Astrocyte (in vitro differentiated cells and primary cell): ENCODE results near the gene CMIP. TPM values are rescaled to one million over a fixed set of nuclear protein-coding genes. Genes with fewer than 3 reads are reported as not detected.

Source experiments
- DNase-seq: peaks from one replicate; pipeline ENCODE4 v3.0.0-alpha.2; 2010; ENCODE audit warnings: low read depth
- FAIRE-seq: peaks from 2 replicates; lab custom pipeline; 2011; peaks lifted over from hg19 to GRCh38; lab: Jason Lieb, UNC
- H2AFZ ChIP-seq: 2 replicates; pipeline ENCODE4 v1.6.0; 2012; ENCODE audit warnings: low read depth, low read length, inconsistent platforms
- H3K27ac ChIP-seq: 2 replicates; pipeline ENCODE4 v1.5.1; 2011; ENCODE audit warnings: low read depth, low read length, inconsistent platforms
- H3K27me3 ChIP-seq: 2 replicates; pipeline ENCODE4 v1.6.0; 2011; ENCODE audit warnings: low read length, inconsistent platforms; ENCODE audit not compliant: insufficient read depth
- H3K36me3 ChIP-seq: 2 replicates; pipeline ENCODE4 v1.5.1; 2011; ENCODE audit warnings: low read length, inconsistent platforms; ENCODE audit not compliant: insufficient read depth
- H3K4me1 ChIP-seq: 2 replicates; pipeline ENCODE4 v1.5.1; 2011; ENCODE audit warnings: low read length, inconsistent platforms; ENCODE audit not compliant: insufficient read depth
- H3K4me2 ChIP-seq: 2 replicates; pipeline ENCODE4 v1.6.0; 2012; ENCODE audit warnings: low read length, inconsistent platforms
- H3K4me3 ChIP-seq: 2 replicates; pipeline ENCODE4 v1.5.1; 2011; ENCODE audit warnings: low read depth, mild to moderate bottlenecking, low read length, inconsistent platforms; ENCODE audit not compliant: insufficient read depth
- H3K79me2 ChIP-seq: 2 replicates; pipeline ENCODE4 v1.6.0; 2012; ENCODE audit warnings: mild to moderate bottlenecking, low read length, inconsistent platforms; ENCODE audit not compliant: insufficient read depth
- H3K9ac ChIP-seq: 2 replicates; pipeline ENCODE4 v1.6.0; 2012; ENCODE audit warnings: mild to moderate bottlenecking, low read length, inconsistent platforms
- H3K9me3 ChIP-seq: 2 replicates; pipeline ENCODE4 v1.5.1; 2012; ENCODE audit warnings: low read depth, mild to moderate bottlenecking, low read length, inconsistent platforms; ENCODE audit not compliant: insufficient read depth
- H4K20me1 ChIP-seq: 2 replicates; pipeline ENCODE4 v1.6.0; 2012; ENCODE audit warnings: low read length, inconsistent platforms; ENCODE audit not compliant: insufficient read depth
- H3K27ac Mint-ChIP-seq: one replicate; pipeline ENCODE4 v1.8.0; 2021; ENCODE audit warnings: mild to moderate bottlenecking, mixed read lengths; ENCODE audit not compliant: unreplicated experiment
- H3K27me3 Mint-ChIP-seq: one replicate; pipeline ENCODE4 v1.8.0; 2021; ENCODE audit warnings: low read depth, mixed read lengths; ENCODE audit not compliant: unreplicated experiment
- H3K36me3 Mint-ChIP-seq: one replicate; pipeline ENCODE4 v1.8.0; 2021; ENCODE audit warnings: low read depth, mixed read lengths; ENCODE audit not compliant: unreplicated experiment
- H3K4me1 Mint-ChIP-seq: one replicate; pipeline ENCODE4 v1.8.0; 2021; ENCODE audit warnings: low read depth, mixed read lengths; ENCODE audit not compliant: unreplicated experiment
- H3K4me3 Mint-ChIP-seq: one replicate; pipeline ENCODE4 v1.8.0; 2021; ENCODE audit warnings: mild to moderate bottlenecking, moderate library complexity, mixed read lengths; ENCODE audit not compliant: unreplicated experiment
- H3K9me3 Mint-ChIP-seq: one replicate; pipeline ENCODE4 v1.8.0; 2021; ENCODE audit warnings: mild to moderate bottlenecking, mixed read lengths; ENCODE audit not compliant: unreplicated experiment
- EZH2 ChIP-seq: IDR thresholded peaks from 2 replicates; pipeline ENCODE4 v1.6.1; 2012; ENCODE audit warnings: mild to moderate bottlenecking, low read length, inconsistent platforms; ENCODE audit not compliant: insufficient read depth
- total RNA-seq: library from RNA; stranded (reverse); gene quantifications from 2 replicates; pipeline ENCODE4 v1.2.1, GENCODE V29; 2021
- TF ChIP-seq, protein P1 (sequence below): IDR thresholded peaks from 2 replicates; pipeline ENCODE4 v1.5.1; 2011; ENCODE audit warnings: low read depth, mild to moderate bottlenecking, inconsistent platforms, low read length, moderate library complexity; ENCODE audit not compliant: insufficient read depth

The CMIP gene
- total RNA-seq, 1 donor from 2014 or later: 71.5 TPM

DNA sequence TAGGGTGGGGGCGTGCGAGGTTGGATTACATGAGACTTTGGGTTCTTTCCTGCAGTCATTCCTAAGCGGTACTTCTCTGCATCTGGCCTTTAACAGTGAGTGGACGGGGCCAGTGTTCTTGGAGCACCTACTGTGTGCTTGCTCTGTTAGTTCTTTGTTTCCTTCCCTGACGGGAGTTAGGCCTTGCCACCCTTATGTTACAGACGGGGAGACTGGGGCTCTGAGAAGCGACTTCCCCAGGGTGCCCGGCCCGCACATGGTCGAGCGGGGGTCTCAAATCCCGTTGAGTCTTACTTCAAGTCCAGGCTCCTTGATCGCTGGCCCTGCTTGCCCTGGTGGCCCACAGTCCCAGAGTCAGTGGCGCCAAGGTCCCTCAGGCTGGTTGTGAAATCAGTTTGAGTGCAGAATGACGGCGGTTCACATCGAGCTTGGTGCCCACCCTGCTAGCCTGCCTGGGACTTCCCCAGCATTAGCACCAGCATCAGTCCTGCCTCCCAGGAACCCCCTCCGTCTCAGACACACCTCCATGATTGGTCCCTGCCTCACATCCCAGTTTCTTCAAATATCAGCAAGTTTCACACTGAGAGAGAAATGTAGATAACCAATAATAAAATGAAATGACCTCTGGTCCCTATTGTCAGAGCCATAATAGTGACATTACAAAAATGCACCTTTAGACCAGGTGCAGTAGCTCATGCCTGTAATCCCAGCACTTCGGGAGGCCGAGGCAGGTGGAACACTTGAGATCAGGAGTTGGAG lies 128.0 kb downstream of the CMIP start:
- H3K4me1 ChIP-seq: peaks cover 13% of the 10 kb centered on the region
- H3K4me2 ChIP-seq: no peak overlapping the region
- H3K36me3 Mint-ChIP-seq: peaks cover 3% of the 10 kb centered on the region
- H3K36me3 ChIP-seq: no peaks in the 10 kb centered on the region
- peaks cover 16% of the 10 kb centered on the region for H3K4me1 Mint-ChIP-seq
- no peak overlapping the region for H3K4me3 Mint-ChIP-seq
- H3K27ac ChIP-seq: no peak overlapping the region
- H3K27ac Mint-ChIP-seq: no peak overlapping the region
- no peaks in the 10 kb centered on the region for H3K27me3 Mint-ChIP-seq
- H3K79me2 ChIP-seq: peaks cover 75% of the 10 kb centered on the region
- TF ChIP-seq, protein P1, sequence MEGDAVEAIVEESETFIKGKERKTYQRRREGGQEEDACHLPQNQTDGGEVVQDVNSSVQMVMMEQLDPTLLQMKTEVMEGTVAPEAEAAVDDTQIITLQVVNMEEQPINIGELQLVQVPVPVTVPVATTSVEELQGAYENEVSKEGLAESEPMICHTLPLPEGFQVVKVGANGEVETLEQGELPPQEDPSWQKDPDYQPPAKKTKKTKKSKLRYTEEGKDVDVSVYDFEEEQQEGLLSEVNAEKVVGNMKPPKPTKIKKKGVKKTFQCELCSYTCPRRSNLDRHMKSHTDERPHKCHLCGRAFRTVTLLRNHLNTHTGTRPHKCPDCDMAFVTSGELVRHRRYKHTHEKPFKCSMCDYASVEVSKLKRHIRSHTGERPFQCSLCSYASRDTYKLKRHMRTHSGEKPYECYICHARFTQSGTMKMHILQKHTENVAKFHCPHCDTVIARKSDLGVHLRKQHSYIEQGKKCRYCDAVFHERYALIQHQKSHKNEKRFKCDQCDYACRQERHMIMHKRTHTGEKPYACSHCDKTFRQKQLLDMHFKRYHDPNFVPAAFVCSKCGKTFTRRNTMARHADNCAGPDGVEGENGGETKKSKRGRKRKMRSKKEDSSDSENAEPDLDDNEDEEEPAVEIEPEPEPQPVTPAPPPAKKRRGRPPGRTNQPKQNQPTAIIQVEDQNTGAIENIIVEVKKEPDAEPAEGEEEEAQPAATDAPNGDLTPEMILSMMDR: no peak
- no peak for TF ChIP-seq EZH2
- no peak overlapping the region for H2AFZ ChIP-seq
- no peaks in the 10 kb centered on the region for H3K27me3 ChIP-seq
- DNase-seq: no peak
- FAIRE-seq: no peak
- H3K4me3 ChIP-seq: no peak overlapping the region
- H3K9ac ChIP-seq: no peak overlapping the region
- peaks cover 92% of the 10 kb centered on the region for H4K20me1 ChIP-seq
- no peaks in the 10 kb centered on the region for H3K9me3 Mint-ChIP-seq
- no peaks in the 10 kb centered on the region for H3K9me3 ChIP-seq

DNA sequence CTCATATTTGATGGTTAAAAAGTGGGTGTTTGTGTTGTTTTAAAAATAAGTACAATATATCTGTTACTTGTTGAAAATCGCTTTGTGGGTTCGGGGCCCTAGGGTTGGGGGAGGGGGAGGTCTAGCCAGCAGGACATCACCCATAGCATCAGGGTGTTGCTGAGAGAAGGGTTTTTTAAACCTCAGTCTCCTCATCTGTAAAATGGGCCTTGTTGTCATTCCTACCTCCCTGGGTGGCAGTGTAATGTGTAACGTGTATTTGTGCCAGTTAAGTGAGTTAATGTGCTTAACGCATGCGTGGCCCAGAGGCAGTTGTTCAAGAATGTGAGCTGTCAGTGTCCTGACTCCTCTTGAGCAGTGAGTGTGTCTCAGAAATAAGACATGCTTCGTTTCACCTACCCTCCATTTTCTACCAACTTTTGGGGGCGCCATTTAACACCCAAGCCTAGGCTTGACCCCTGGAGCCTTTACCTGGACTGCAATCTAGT lies 129.0 kb downstream of the CMIP start:
- TF ChIP-seq, protein P1: no peak
- no peak for TF ChIP-seq EZH2
- peaks cover 92% of the 10 kb centered on the region for H4K20me1 ChIP-seq
- H3K27me3 ChIP-seq: no peaks in the 10 kb centered on the region
- H2AFZ ChIP-seq: no peak overlapping the region
- H3K9me3 ChIP-seq: no peaks in the 10 kb centered on the region
- Mint-ChIP-seq H3K4me3 (no peak overlapping the region), H3K9me3 (no peaks in the 10 kb centered on the region), H3K4me1 (peaks cover 12% of the 10 kb centered on the region), H3K27me3 (no peaks in the 10 kb centered on the region), H3K36me3 (no peaks in the 10 kb centered on the region), H3K27ac (no peak overlapping the region)
- FAIRE-seq (no peak), DNase-seq (no peak)
- H3K27ac ChIP-seq: no peak overlapping the region
- no peak overlapping the region for H3K4me2 ChIP-seq
- H3K36me3 ChIP-seq: no peaks in the 10 kb centered on the region
- H3K4me3 ChIP-seq: no peak overlapping the region
- H3K4me1 ChIP-seq: peaks cover 5% of the 10 kb centered on the region
- no peak overlapping the region for H3K9ac ChIP-seq
- H3K79me2 ChIP-seq: peaks cover 76% of the 10 kb centered on the region

DNA sequence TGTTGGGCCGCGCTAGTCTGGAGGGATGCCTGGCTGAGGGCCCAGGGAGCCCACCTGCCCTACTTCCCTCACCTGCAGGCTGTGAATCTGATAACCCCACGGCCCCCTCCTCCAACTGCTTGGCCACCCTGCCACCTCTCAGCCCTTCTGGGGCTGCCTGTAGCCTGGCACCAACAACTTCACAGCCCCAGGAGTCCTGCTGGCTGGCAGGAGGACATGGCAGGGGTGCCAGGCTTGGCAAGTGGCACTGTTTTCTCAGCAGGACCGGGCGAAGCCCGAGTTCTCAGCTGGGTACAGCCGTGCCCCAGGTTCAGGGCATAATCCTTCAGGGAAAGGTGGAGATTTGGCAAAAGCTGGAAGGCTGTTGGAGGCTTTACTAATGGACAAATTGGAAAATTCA lies 129.6 kb downstream of the CMIP start:
- Histone ChIP-seq H3K4me1 (no peaks in the 10 kb centered on the region), H3K27me3 (no peaks in the 10 kb centered on the region), H3K36me3 (no peaks in the 10 kb centered on the region), H4K20me1 (peaks cover 92% of the 10 kb centered on the region), H3K79me2 (peaks cover 77% of the 10 kb centered on the region), H3K9ac (no peak overlapping the region), H2AFZ (no peak overlapping the region), H3K27ac (no peak overlapping the region), H3K4me3 (no peak overlapping the region), H3K9me3 (no peaks in the 10 kb centered on the region), H3K4me2 (no peak overlapping the region)
- DNase-seq: no peak
- no peak overlapping the region for H3K4me3 Mint-ChIP-seq
- FAIRE-seq: no peak
- no peaks in the 10 kb centered on the region for H3K36me3 Mint-ChIP-seq
- peaks cover 6% of the 10 kb centered on the region for H3K4me1 Mint-ChIP-seq
- TF ChIP-seq EZH2: no peak
- TF ChIP-seq, protein P1: no peak
- no peak overlapping the region for H3K27ac Mint-ChIP-seq
- H3K27me3 Mint-ChIP-seq: no peaks in the 10 kb centered on the region
- no peaks in the 10 kb centered on the region for H3K9me3 Mint-ChIP-seq
